Muscle of leg (tissue), 11 donors: ENCODE data around the gene IPO9. TPM values are rescaled to one million over a fixed set of nuclear protein-coding genes. Genes with fewer than 3 reads are reported as not detected.

Source experiments
- DNase-seq: peaks from one replicate; pipeline ENCODE4 v3.0.0; 2013
- H3K27ac ChIP-seq: one replicate; pipeline ENCODE4 v1.5.1; 2013; ENCODE audit warnings: mild to moderate bottlenecking, low read length, control low read depth
- H3K27me3 ChIP-seq: one replicate; pipeline ENCODE4 v1.6.1; 2013; ENCODE audit warnings: low read length; ENCODE audit not compliant: control insufficient read depth, insufficient read depth
- H3K36me3 ChIP-seq: one replicate; pipeline ENCODE4 v1.6.1; 2013; ENCODE audit warnings: low read length; ENCODE audit not compliant: control insufficient read depth, insufficient read depth
- H3K4me1 ChIP-seq: one replicate; pipeline ENCODE4 v1.6.1; 2013; ENCODE audit warnings: low read length; ENCODE audit not compliant: control insufficient read depth, insufficient read depth
- H3K4me3 ChIP-seq: one replicate; pipeline ENCODE4 v1.5.1; 2013; ENCODE audit warnings: low read length, control low read depth
- H3K9me3 ChIP-seq: replicated peaks from 2 replicates; pipeline ENCODE4 v1.6.1; 2013; ENCODE audit warnings: low read depth, low read length; ENCODE audit not compliant: control insufficient read depth
- WGBS: methylation state at CpG from one replicate; pipeline ENCODE4 v1.1.5; 2013; ENCODE audit warnings: missing lambda C conversion rate; ENCODE audit not compliant: insufficient coverage; 5-methylcytosine and 5-hydroxymethylcytosine counted together
- polyA plus RNA-seq, 8 donors: library from polyadenylated mRNA; unstranded; fragments of 120-200 nt; gene quantifications; one replicate each; pipeline versions ENCODE4 v1.2.1 to v1.2.3, GENCODE V29; 2013; ENCODE audit warnings: inconsistent platforms in 1 of 8, low replicate concordance in 1 of 8; ENCODE audit not compliant: insufficient read length in 8 of 8, insufficient read depth in 1 of 8
- total RNA-seq: library from RNA; stranded (reverse); fragments of 120-200 nt; gene quantifications from one replicate; pipeline ENCODE4 v1.2.4, GENCODE V29; 2013

Gene IPO9
- total and polyA plus RNA-seq, 9 donors: 21.3 to 58.7 (median 43.9) TPM

- DNase-seq: no peak
- H3K27me3 ChIP-seq: no peaks in the 10 kb centered on the region
- H3K9me3 ChIP-seq: no peaks in the 10 kb centered on the region
- peaks cover 40% of the 10 kb centered on the region for H3K4me1 ChIP-seq
- no peak overlapping the region for H3K27ac ChIP-seq
- WGBS: 93% methylated on average over 15 of the region's 18 CpGs
- H3K36me3 ChIP-seq: peaks cover 53% of the 10 kb centered on the region
- H3K4me3 ChIP-seq: no peak overlapping the region
Observed at GRCh38 chr1:201788296-201788695, 40.7 kb upstream of the IPO9 start.

DNA sequence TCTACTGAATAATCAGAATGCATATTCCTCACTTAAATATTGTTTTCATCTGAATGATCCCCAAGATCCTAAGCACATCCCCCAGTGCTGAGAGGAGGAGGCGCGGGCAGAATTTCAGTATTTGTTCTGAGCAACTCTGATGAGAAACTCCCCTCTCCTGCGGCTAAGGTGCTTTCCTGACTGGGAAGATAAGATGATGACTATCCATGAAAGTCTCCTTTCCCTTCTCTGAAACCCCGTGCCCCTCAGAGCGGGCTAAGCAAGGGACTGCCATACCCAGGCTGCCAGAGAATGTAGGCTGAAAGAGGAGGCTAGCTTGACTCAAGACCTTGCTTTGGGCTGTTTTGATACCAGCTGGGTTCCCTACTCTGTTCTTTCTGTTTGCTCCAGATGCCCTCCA lies 39.7 kb upstream of the IPO9 start:
- Histone ChIP-seq H3K27me3 (no peaks in the 10 kb centered on the region), H3K4me1 (peaks cover 40% of the 10 kb centered on the region), H3K4me3 (no peak overlapping the region), H3K27ac (no peak overlapping the region), H3K9me3 (no peaks in the 10 kb centered on the region), H3K36me3 (peaks cover 58% of the 10 kb centered on the region)
- no CpG with 5 or more reads among the region's 5 CpGs for WGBS
- no peak for DNase-seq

GRCh38 chr1:201790261-201790660 lies 38.7 kb upstream of the IPO9 start:
- Histone ChIP-seq H3K27me3 (no peaks in the 10 kb centered on the region), H3K4me3 (no peak overlapping the region), H3K27ac (peak overlapping the region; percentile 86), H3K36me3 (peaks cover 64% of the 10 kb centered on the region), H3K9me3 (no peaks in the 10 kb centered on the region), H3K4me1 (peaks cover 40% of the 10 kb centered on the region)
- WGBS: 18% methylated on average over 2 of the region's 2 CpGs
- peak; percentile 57 for DNase-seq

GRCh38 chr1:201791051-201791778 lies 37.7 kb upstream of the IPO9 start:
- Histone ChIP-seq H3K27ac (peak overlapping the region; percentile 86), H3K27me3 (no peaks in the 10 kb centered on the region), H3K4me1 (peaks cover 40% of the 10 kb centered on the region), H3K9me3 (no peaks in the 10 kb centered on the region), H3K36me3 (peaks cover 63% of the 10 kb centered on the region), H3K4me3 (no peak overlapping the region)
- 9% methylated on average over 5 of the region's 8 CpGs for WGBS
- DNase-seq: peak; percentile 91

DNA sequence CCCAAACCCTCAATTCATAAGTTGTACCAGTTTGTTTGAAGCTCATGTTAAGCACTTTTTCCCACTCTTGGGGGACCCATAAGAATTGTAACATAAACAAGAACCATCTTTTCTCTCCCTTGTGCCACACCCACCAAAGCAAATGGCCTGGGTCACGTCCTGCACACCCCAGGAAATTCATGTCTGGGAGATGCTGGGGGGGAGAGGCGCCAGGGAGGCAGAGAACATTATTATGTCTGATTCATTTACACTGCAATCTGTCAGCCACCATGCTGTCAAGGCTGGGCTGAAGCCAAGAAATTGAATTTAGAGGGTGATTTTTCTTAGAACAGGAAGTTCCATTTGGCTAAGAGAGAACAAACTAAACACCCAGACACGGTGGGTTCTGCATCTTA lies 37.2 kb upstream of the IPO9 start:
- no peaks in the 10 kb centered on the region for H3K9me3 ChIP-seq
- H3K36me3 ChIP-seq: peaks cover 57% of the 10 kb centered on the region
- whole genome bisulfite sequencing: no CpG with 5 or more reads among the region's 3 CpGs
- no peak overlapping the region for H3K4me3 ChIP-seq
- peak; percentile 57 for DNase-seq
- peak overlapping the region; percentile 86 for H3K27ac ChIP-seq
- no peaks in the 10 kb centered on the region for H3K27me3 ChIP-seq
- H3K4me1 ChIP-seq: peaks cover 40% of the 10 kb centered on the region

DNA sequence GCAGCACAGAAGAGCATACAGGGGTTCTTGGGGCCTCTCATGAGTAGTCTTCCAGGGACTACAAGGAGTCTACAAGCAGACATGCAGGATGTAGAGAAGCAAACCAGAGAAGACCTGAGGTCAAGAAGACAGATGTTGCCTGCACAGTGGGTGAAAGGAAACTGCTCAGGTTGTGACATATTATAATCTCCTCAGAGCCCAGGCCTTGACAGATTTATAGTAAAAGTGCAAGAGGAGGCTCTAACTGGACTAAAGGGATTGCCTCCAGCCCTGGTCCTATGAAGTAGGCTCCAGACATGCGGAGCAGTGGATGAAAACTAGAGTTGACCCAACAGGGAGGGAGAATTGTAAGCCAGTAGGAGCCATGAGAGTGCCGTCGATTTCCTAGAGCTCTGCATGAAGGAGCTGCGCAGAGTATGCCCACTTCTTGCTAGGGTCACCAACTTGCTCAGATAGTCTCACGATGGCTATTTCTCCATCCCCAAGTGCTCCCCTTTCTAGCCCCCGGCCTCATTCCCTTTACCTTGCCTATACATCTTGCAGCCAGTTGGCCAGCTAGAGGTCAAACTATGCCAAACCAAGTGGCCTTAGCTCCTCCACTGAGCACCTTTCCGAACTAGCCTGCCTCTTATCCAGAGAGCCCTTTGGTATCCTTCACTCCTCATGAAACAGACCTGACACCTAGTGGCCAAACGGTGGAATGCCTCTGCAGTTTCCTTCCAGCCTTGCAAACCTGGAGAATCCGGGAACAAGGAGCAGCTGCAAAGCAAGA lies 36.2 kb upstream of the IPO9 start:
- H3K9me3 ChIP-seq: no peaks in the 10 kb centered on the region
- peaks cover 40% of the 10 kb centered on the region for H3K4me1 ChIP-seq
- DNase-seq: peak; percentile 90
- WGBS: 59% methylated on average over 9 of the region's 9 CpGs
- no peaks in the 10 kb centered on the region for H3K27me3 ChIP-seq
- peak overlapping the region; percentile 86 for H3K27ac ChIP-seq
- H3K4me3 ChIP-seq: no peak overlapping the region
- H3K36me3 ChIP-seq: peaks cover 48% of the 10 kb centered on the region

- Histone ChIP-seq H3K9me3 (no peaks in the 10 kb centered on the region), H3K4me3 (no peak overlapping the region), H3K4me1 (peaks cover 40% of the 10 kb centered on the region), H3K27ac (no peak overlapping the region), H3K36me3 (peaks cover 44% of the 10 kb centered on the region), H3K27me3 (no peaks in the 10 kb centered on the region)
- DNase-seq: no peak
- 89% methylated on average over 3 of the region's 11 CpGs for WGBS
Observed at GRCh38 chr1:201793306-201793925, 35.5 kb upstream of the IPO9 start.

- WGBS: 29% methylated on average over 1 of the region's 3 CpGs
- Histone ChIP-seq H3K27ac (no peak overlapping the region), H3K9me3 (no peaks in the 10 kb centered on the region), H3K27me3 (no peaks in the 10 kb centered on the region), H3K4me1 (peaks cover 32% of the 10 kb centered on the region), H3K36me3 (peaks cover 34% of the 10 kb centered on the region), H3K4me3 (no peak overlapping the region)
- peak; percentile 26 for DNase-seq
Observed at GRCh38 chr1:201795066-201795465, 33.9 kb upstream of the IPO9 start.

DNA sequence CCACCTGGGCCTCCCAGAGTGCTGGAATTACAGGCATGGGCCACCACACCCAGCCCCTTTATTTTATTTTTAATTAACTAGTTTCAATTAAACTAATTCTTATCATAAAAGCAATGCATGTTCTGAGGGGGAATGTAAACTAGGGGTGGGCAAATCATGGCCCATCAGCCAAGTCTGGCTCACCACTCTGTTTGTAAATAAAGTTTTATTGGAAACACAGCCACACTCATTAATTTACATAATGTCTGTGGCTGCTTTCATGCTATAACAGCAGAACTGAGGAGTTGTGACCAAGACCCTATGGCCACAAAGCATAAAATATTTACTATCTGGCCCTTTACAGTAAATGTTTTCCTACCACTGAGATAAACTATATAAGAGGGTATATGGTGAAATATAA lies 28.7 kb upstream of the IPO9 start:
- H3K4me3 ChIP-seq: no peak overlapping the region
- H3K9me3 ChIP-seq: no peaks in the 10 kb centered on the region
- no peak for DNase-seq
- H3K27me3 ChIP-seq: no peaks in the 10 kb centered on the region
- H3K4me1 ChIP-seq: no peaks in the 10 kb centered on the region
- H3K27ac ChIP-seq: no peak overlapping the region
- peaks cover 37% of the 10 kb centered on the region for H3K36me3 ChIP-seq

DNA sequence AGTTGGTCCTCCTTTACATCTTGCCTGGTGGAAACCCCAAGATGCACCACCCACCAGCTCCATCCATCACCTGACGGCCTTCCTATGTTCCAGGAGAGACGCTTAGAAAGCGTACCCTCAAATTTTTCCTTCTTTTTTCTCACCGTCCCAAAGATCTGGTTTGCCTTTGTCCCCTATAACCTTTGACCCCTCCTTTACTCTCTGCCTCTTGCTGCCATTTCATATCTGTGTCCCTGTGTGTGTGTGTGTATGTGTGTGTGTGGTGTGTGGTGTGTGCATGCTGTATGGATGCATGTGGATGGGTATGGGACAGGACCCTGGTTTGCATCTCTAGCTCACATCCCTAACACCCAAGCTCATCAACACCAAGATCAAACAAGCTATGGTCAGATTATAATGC lies 22.2 kb upstream of the IPO9 start:
- WGBS: 100% methylated on average over 3 of the region's 4 CpGs
- Histone ChIP-seq H3K36me3 (peaks cover 84% of the 10 kb centered on the region), H3K27ac (no peak overlapping the region), H3K4me3 (no peak overlapping the region), H3K4me1 (no peaks in the 10 kb centered on the region), H3K9me3 (no peaks in the 10 kb centered on the region), H3K27me3 (no peaks in the 10 kb centered on the region)
- DNase-seq: no peak
